DMS114 treated with DMSO at 0.1 percent for 48 hours (cell line): ENCODE results near the gene CRTC1.

Experiments
- DNase-seq: peaks from one replicate; lab custom pipeline; 2025; ENCODE audit not compliant: unreplicated experiment; lab: John Stamatoyannopoulos, UW

The CRTC1 gene

DNA sequence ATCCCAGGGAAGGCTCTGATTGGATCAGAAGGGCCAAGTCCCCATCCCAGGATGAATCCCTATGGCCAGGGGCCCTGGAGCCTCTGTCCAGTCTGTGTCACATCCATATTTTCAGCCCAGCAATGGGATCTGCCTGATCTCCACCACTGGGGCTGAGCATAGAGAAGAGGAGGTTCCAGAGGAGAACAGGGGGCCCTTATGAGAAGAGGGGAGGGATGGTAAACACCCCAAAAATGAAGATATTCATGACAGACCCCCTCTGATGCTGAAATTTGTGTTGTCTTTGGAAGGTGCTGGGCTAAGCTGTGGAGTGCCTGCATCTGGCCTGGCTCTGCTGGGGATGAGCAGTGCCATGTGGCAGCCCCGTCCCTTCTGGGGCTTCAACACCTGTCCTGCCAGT is 32.2 kb upstream of the CRTC1 start:
- DNase-seq: no peak

DNA sequence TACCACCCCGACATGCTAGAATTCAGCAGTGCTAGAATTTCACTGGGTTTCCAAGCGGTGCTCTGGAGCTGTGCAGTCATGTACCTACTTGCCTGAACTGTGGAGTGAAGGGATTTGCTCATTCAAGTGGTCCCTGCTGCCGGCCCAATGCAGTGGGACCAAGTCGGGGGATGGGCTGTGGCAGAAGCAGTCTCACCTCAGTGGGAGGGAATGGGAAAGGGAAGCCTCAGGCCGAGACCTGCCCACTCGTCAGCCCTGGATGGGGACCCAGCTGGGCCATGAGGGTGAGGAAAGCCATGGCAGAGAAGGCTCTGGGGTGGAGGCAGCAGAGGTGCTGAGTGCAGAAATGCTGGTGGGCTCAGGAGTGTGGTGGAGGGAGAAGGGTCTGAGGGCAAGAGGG is 31.7 kb upstream of the CRTC1 start:
- DNase-seq: no peak

DNA sequence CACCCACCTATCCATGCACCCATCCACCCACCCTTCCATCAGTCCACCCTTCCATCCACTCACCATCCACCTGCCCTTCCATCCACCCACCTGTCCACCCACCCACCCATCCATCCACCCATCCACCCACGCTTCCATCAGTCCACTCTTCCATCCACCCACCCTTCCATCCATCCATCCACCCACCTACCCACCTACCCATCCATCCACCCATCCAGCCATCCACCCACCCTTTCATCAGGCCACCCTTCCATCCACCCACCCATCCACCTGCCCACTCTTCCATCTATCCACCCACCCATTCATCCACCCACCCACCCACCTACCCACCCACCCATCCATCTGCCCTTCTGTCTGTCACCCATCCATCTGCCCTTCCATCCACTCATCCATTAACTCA is 29.6 kb upstream of the CRTC1 start:
- DNase-seq: no peak

DNA sequence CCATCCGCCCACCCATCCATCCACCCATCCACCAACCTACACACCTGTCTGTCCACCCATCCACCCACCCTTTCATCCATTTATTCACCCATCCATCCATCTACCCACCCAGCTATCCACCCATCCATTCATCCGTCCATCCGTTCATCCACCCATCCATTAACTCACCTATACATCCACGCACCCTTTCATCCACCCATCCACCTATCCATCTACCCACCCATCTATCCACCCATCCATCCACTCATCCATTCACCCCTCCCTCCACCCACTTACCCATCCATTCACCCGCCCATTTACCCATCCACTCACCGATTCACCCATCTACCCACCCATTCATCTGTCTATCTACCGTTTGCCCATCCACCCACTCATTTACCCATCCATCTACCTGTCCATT is 29.0 kb upstream of the CRTC1 start:
- DNase-seq: no peak

DNA sequence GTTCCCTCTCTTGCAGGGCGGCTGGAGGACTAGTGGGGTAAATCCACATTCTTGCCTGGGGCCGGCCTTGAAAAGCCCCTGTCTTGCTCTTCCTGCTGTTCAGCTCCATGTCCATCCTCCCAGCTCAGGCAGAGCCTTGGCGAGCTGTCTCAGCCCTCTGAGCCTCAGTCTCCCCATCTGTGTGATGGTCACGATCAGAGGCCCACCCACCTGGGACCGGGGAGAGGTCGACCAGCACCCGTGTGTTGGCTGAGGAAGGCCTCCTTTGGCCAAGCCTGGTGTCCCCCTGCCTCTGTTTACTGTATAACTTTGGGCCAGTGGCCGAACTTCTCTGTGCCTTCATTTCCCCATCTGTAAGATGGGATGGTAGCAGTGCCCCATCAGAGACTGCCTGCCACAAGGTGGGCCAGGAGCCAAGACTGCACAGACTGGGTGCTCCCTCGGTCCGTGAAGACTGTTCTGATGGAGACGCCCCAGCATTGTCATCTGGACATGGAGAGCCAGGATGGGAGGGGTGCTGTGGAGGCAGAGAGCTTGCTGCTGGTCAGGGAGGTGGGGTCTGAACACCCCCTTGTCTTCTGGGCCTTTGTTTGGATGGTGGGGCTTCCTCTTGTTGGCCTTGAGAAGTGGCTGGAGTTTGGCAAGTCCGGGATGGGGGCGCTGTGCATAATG is 28.2 kb upstream of the CRTC1 start:
- no peak for DNase-seq

DNA sequence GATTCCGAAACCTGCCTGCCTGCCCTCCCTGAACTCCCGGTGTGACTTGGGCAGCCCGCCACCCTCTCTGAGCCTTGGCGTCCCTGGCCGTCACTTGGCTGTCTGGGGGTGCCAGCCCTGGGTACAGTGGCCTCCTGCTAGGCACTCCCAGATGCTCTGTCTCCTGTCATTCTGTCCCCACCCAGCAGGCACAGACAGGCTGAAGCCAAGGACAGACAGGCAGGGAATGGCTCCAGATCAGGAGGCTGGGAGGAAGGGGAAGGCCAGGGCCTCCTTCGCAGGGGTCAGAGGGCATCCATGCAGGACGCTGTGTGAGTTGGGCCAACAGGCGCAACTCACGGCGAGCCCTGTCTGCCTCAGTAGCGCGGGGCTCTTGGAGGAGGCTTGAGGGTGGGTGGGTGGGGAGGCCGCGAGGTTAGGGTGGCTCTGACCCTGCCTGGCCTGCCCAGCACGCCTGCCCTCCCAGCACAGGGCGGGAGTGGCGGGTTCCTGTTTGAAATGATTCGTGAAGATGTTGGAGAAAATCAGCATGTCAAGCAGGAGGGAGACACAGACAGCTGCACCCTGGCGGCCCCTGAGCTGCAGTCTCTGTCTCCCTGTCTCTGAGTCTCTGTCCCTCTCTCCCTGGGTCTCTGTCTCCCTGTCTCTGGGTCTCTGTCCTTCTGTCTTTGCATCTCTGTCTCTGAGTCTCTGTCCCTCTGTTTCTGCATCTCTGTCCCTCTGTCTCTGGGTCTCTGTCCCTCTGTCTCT is 27.0 kb upstream of the CRTC1 start:
- no peak for DNase-seq

DNA sequence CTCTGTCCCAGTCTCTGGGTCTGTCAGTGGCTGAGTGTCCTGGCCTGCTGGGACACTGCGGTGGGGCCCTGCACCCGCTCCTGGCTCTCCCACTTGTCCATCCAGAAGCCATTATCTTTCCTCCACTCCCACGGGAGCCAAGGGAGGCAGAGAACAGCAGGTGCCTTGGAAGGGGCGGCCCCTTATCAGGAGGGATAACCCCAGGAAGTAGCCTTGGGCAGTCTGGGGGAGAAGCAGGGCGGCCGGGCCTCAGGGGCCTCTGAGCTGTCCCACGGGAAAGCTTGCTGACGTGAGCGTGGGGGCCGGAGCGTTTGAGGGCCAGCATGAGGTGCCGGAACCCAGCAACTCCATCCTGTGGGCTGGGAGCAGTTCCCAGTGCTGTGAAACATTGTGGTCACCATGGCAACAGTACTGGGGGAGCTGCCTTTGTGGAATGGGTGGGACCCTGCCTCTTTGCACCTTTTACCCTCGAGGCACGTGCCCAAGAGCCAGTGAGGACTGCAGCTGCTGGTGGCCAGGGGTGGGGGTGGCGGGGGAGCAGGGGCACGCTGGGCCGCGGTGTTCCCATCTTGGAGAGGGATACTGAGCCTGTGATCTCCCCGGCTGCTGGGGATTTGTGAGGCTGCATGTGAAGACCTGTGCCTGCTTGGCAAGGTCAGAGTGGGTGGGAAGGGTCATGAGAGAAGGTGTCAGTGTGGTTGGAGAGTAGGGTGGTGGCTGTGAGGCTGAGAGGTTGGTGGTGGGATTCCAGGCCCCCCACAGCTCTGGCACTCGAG is 25.7 kb upstream of the CRTC1 start:
- DNase-seq: no peak

DNA sequence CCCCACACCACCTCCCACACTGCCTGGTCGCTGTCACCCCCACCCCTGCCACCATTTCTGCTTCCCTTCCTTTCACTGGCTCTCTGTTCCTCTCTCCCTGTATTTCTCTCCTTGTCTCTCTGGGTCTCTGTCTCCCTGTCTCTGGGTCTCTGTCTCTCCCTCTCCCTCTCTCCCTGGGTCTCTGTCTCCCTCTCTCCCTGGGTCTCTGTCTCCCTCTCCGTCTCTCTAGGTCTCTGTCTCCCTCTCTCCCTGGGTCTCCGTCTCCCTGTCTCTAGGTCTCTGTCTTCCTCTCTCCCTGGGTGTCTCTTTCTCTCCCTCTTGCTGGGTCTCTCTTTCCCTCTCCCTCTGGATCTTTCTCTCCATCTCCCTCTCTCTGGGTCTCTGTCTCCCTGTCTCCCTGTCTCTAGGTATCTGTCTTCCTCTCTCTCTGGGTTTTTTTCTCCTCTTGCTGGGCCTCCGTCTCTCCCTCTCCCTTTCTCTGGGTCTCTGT is 25.1 kb upstream of the CRTC1 start:
- DNase-seq: no peak

DNA sequence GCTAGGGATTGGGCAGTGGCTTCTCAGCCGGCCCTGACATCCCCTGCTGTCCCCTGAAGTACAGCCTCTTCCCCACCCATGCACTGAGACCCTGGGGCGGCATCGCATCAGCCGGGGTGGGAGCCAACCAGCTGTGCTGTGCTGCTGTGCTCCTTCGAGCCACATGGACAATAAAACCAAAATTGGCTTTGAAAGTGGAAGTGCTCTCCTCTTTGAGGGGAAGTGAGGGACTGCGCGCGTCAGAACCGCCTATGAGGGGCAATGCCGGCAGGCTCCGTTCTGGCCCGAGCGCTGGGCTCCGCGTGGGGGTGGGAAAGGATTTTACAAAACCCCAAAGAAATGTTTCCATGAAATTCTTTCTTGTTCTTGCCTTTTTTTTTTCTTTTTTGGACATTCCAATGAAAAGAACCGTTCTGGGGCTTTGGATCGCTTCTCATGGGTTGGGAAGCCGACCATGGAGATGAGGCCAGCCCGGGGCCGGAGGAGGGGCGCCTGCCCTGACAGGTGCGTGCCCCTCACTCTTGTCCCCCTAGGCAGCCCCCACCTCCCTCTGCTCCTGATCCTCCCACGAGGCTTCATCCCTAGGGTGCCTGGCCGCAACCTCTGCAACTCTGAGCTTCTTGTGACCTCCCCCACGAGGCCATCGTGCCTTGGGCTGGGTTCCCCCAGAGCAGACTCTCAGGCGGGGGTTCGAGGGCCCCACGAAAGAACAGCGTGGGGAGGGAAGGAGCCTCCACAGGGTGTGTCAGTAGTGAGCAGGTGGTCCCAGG is 24.0 kb upstream of the CRTC1 start:
- DNase-seq: no peak

DNA sequence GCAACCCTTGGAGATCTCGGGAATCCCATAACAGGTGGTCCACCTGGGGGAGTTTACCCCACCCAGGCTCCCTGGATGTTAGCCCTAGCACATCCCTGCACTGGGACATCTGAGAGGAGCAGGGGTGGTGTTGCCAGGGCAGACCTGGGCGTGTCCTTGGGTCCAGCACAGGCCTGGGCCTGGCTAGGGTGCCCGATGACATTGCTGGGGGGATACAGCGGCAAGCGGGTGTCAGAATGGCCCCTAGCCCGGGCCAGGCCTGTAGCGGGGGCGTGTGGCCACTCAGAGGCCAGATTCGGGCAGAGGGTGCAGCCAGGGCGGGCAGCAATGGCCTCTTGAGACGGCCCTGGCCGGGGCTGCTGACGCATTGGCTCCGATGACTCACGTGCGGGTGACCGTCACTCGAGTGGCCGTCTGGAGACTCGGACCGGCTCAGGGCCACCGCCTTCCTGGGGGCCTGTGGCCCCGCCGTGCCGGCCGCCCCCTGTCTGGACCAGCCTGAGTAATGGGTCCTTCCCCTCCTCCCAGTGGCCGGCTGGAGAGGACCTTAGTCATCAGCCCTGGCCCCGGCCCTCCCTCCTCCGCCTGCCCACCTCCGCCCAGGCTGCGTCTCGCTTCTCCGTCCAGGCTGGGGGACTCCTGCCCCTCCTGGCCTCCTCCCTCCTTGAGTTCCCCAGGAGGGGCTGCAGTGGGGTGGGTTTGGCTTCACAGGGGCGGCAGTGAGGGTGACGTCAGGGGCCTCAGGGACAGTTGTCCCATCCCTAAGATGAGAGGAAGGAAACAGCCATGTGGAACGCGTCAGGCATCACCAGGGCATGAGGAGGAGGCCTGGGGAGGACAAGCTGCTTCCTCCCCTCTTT is 23.2 kb upstream of the CRTC1 start:
- no peak for DNase-seq

DNA sequence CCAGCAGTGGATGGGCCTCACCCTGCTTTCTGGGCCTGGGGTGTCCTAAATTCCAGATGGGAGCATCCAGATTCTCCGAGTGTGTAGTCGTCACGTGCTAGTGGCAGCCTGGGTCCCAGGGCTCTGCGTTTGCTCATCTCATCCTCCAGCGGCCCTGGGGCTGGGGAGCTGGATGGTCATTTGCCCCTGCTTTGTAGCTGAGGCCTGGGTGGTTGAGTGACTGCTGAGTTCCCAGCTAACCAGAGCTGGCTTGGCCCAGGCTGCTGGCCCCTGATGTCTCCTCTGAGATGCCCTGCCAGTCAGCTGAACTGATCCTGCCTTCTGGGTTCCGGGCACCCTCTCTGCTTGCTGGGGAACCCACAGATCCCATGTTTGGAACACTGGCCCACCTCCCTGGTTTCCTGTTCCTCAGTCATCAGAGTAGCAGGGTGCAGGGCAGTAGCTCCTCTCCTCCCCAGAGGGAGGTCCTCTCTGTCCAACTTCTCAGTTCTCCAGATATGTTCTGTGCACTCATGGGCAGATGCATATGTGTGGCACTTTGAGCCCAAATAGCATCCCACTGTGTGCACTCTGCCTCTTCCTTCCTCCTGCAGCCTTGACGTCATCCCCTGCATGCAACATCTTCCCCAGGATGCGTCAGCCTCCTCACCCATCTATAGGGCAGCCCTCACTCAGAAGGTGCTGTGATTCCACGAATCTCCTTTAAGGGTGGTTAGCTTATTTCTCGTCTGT is 22.4 kb upstream of the CRTC1 start:
- no peak for DNase-seq

DNA sequence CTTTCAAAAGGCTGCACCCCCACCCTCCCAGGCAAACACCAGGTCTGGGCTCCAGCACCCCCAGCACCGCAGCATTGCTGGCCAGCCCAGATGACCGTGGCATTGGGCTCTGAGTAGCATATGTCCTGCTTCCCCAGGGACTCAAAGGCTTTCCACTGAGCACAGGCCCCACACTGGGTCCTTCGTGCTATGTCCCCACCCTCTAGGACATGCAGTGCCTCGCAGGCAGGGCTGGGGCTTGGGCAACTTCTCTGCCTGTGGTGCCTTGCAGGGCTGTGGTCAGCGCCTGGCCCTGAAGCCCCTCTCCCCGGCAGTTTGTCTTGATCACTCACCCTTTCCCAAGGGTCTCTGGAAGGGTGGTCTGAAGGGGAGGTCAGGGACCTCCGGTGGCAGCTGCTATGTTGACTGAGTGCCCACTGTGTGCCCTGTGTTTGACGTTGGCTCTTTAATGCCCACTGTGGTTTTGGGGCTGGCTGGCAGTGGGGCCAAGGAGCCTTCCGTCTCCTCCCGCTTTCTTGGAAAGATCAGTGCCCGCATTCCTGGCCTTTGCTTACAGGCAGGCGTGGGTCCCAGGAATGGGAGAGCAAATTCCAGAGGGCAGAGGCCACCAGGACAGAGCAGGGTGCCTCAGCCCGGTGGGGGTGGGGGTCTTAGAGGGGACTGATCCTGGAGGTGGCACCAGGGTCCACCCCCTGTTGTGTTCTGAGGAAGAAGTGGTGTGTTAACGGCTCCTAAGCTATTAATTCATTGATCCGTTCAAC is 20.3 kb upstream of the CRTC1 start:
- no peak for DNase-seq

DNA sequence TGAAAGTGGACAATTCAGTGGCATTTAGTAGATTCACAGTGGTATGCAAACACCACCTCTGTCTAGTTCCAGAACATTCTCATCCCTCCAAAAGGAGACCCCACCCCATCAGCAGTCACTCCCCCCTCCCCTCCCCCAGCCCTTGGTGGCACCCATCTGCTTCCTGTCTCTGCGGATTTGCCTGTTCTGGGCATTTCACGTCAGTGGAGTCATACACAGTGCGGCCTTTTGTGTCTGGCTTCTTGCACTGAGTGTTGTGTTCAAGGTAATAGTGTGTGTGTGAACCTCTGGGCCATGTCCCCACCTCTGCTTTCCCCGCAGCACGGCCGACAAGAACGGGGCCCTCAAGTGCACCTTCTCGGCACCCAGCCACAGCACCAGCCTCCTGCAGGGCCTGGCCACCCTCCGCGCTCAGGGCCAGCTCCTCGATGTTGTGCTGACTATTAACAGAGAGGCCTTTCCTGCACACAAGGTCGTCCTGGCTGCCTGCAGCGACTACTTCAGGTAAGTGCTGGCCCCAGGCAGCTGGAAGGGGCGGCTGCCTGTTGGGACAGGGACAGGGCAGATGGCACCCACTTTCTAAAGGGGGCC is 19.4 kb upstream of the CRTC1 start:
- no peak for DNase-seq

DNA sequence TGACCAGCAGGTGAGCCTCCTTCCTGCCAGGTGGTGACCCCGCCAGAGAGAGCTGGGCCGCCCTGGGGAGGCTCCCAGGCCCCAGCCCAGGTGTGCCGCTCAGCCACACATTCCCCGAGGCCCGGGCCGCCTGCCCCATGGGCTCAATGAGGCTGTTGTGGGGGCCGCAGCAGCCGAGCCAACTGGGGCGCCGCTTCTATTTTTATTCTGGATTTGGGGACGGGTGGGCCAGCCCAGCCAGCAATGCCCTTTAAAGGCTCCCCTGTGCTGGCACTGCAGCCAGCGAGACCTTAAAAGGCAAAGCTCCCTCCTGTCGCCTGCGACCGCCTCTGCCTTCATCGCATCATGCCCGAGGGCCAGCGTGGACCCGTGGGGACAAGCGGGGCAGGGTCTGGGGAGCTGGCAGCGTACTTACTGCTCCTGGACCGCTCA is 17.7 kb upstream of the CRTC1 start:
- DNase-seq: no peak

DNA sequence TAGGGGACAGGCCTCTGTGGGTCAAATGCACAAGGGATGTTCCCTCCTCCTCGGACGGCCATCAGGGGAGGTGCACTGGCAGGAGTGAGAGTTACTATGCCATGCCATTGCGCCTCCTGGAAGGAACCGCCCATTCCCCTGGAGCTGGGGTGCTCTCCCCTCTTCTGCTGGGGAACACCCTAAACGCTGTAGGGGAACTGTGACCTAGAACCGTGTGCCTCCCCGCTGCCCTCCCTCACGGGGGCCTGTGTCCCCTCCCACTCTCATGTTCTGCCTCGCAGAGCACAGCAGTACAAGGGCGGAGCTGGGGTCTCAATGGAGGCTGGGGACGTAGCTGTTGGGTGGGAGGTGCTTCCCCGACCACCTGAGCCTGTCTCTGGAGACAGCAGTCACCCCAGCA is 17.2 kb upstream of the CRTC1 start:
- DNase-seq: no peak

DNA sequence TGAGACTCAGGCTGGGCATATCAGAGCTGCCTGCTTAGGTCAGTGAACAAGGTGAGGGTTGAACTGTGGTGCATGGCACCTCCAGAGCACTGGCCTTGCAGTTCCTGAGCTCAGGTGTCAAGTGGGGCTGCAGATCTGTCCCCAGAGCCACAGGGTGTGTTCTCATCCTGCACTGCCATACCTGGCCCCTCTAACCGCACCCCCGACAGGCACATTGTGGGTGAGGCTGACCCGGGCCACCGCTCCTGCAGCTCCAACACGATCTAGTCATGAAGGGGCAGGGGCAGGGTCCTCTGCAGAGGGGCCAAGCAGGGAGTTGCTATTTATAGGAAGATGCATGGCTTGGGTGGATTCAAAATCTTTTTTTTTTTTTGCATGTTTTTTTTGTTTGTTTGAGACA is 16.7 kb upstream of the CRTC1 start:
- no peak for DNase-seq

DNA sequence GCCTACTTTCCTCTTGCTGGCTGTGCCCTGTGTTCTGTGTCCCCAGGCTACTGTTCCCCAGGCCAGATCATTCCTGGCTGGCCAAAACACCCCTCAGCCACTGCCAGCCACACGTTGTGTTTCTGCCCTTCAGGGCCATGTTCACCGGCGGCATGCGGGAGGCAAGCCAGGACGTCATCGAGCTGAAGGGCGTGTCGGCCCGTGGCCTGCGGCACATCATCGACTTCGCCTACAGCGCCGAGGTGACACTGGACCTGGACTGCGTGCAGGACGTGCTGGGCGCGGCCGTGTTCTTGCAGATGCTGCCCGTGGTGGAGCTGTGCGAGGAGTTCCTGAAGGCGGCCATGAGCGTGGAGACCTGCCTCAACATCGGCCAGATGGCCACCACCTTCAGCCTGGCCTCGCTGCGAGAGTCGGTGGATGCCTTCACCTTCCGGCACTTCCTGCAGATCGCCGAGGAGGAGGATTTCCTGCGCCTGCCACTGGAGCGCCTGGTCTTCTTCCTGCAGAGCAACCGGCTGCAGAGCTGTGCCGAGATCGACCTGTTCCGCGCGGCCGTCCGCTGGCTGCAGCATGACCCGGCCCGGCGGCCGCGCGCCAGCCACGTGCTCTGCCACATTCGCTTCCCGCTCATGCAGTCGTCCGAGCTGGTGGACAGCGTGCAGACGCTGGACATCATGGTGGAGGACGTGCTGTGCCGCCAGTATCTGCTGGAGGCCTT is 15.8 kb upstream of the CRTC1 start:
- no peak for DNase-seq

DNA sequence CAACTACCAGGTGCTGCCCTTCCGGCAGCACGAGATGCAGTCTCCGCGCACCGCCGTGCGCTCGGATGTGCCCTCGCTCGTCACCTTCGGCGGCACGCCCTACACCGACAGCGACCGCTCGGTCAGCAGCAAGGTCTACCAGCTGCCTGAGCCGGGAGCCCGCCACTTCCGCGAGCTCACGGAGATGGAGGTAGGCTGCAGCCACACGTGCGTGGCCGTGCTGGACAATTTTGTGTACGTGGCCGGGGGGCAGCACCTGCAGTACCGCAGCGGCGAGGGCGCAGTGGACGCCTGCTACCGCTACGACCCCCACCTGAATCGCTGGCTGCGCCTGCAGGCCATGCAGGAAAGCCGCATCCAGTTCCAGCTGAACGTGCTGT is 15.2 kb upstream of the CRTC1 start:
- no peak for DNase-seq
